Measurements from ENCODE around the gene UPK3A. TPM values are rescaled to one million over a fixed set of nuclear protein-coding genes. Genes with fewer than 3 reads are reported as not detected.
A peak's percentile ranks its signal among the peaks of the same experiment; 100 is the strongest.

Gene UPK3A
- total and polyA plus RNA-seq, 10 of the 15 experiments (the other 5 are each of a cell fraction or from before 2014, with no cell fraction given) = not detected

GRCh38 chr22:45328822-45329529, 44.2 kb downstream of the UPK3A start:
- in situ Hi-C loops (cut with MboI) = no loop called here
- intact Hi-C loops (cut with micrococcal nuclease; ENCODE audit: unreplicated experiment) = no loop called here
- BruUV-seq (replicated peaks) = TSS peak; percentile 72
- ChIA-PET RAD21 (ENCODE audit: unreplicated experiment) (no interaction called here), POLR2A (interaction anchor here (0.6 kb wide), 1 partner anchor 26 kb away, joined by 4 read pairs; no protein-coding TSS in a partner anchor), CTCF (no interaction called here), SMC1A (ENCODE audit: uncharacterized antibody, unreplicated experiment) (interaction anchor here (0.6 kb wide), 1 partner anchor 71 kb away, joined by 4 read pairs; no protein-coding TSS in a partner anchor)
- WGBS (ENCODE audit: insufficient coverage, insufficient replicate concordance, low lambda C conversion rate, missing lambda C conversion rate) = 82% methylated on average over 8 of the region's 8 CpGs
- ATAC-seq (no peak), FAIRE-seq (no peak), DNase-seq (ENCODE audit: low read depth, low spot score) (no peak)
- Histone ChIP-seq H3K27me3 (replicated peaks in 1 of 2; ENCODE audit: control insufficient read depth in 2 of 2, insufficient read depth in 2 of 2, low read length in 1 of 2) (no peaks in the 10 kb centered on the region), H3K79me2 (ENCODE audit: control insufficient read depth, insufficient read depth, low read length) (no peaks in the 10 kb centered on the region; the same call in 1 of the 2 replicates), H4K20me1 (ENCODE audit: control insufficient read depth, insufficient read depth) (no peaks in the 10 kb centered on the region), H2AFZ (ENCODE audit: control insufficient read depth, low read depth, low read length) (no peak overlapping the region), H3K9ac (ENCODE audit: control insufficient read depth, insufficient read depth, low read length) (no peak overlapping the region), H3K27ac (ENCODE audit: control insufficient read depth, insufficient read depth) (no peak overlapping the region), H3K4me3 (no peak overlapping the region), H3K4me2 (ENCODE audit: control insufficient read depth, insufficient read depth) (no peak overlapping the region), H3K9me3 (replicated peaks; ENCODE audit: control insufficient read depth, insufficient read depth, low read length) (no peaks in the 10 kb centered on the region), H3K4me1 (ENCODE audit: control insufficient read depth, insufficient read depth, low read length) (no peaks in the 10 kb centered on the region), H3K36me3 (ENCODE audit: control insufficient read depth in 2 of 2, insufficient read depth in 2 of 2, low read length in 1 of 2) (peaks cover 5 to 21% of the 10 kb centered on the region in 2 experiments; a peak in 3 of 4 replicates)
- TF ChIP-seq POU2F2 (IDR thresholded peaks at IDR 0.05; ENCODE audit: borderline replicate concordance, low read depth, low read length) (no peak), NBN (IDR thresholded peaks at IDR 0.05) (no peak), SREBF1 (IDR thresholded peaks at IDR 0.05; ENCODE audit: low read length) (no peak), CREB1 (IDR thresholded peaks at IDR 0.05; ENCODE audit: low read depth) (no peak), FOS (IDR thresholded peaks at IDR 0.05; ENCODE audit: borderline replicate concordance, extremely low read depth, insufficient read length) (no peak), ZNF274 (IDR thresholded peaks at IDR 0.05; ENCODE audit: insufficient read depth, insufficient read length) (no peak), SMAD5 (IDR thresholded peaks at IDR 0.05; ENCODE audit: low read depth) (no peak), BACH1 (IDR thresholded peaks at IDR 0.05; ENCODE audit: borderline replicate concordance) (no peak), IKZF2 (IDR thresholded peaks at IDR 0.05) (no peak), ZNF384 (IDR thresholded peaks at IDR 0.05; ENCODE audit: borderline replicate concordance, low read depth, low read length) (no peak), PAX5 (IDR thresholded peaks at IDR 0.05; ENCODE audit: borderline replicate concordance, low read depth, low read length) (no peak), SUZ12 (IDR thresholded peaks at IDR 0.05; ENCODE audit: unreplicated experiment) (no peak), IKZF1 (conservative IDR thresholded peaks at IDR 0.05) (no peak), BRCA1 (IDR thresholded peaks at IDR 0.05; ENCODE audit: low read depth, low read length) (no peak), SMARCA5 (IDR thresholded peaks at IDR 0.05) (no peak)
- TF ChIP-seq, protein P1, sequence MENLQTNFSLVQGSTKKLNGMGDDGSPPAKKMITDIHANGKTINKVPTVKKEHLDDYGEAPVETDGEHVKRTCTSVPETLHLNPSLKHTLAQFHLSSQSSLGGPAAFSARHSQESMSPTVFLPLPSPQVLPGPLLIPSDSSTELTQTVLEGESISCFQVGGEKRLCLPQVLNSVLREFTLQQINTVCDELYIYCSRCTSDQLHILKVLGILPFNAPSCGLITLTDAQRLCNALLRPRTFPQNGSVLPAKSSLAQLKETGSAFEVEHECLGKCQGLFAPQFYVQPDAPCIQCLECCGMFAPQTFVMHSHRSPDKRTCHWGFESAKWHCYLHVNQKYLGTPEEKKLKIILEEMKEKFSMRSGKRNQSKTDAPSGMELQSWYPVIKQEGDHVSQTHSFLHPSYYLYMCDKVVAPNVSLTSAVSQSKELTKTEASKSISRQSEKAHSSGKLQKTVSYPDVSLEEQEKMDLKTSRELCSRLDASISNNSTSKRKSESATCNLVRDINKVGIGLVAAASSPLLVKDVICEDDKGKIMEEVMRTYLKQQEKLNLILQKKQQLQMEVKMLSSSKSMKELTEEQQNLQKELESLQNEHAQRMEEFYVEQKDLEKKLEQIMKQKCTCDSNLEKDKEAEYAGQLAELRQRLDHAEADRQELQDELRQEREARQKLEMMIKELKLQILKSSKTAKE (IDR thresholded peaks at IDR 0.05; ENCODE audit: low read depth, poor library complexity, severe bottlenecking) = no peak
- TF ChIP-seq, protein P2, sequence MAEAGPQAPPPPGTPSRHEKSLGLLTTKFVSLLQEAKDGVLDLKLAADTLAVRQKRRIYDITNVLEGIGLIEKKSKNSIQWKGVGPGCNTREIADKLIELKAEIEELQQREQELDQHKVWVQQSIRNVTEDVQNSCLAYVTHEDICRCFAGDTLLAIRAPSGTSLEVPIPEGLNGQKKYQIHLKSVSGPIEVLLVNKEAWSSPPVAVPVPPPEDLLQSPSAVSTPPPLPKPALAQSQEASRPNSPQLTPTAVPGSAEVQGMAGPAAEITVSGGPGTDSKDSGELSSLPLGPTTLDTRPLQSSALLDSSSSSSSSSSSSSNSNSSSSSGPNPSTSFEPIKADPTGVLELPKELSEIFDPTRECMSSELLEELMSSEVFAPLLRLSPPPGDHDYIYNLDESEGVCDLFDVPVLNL (IDR thresholded peaks at IDR 0.05; ENCODE audit: low read depth, low read length) = no peak
